Prostate gland (tissue), 2 donors: Measurements from ENCODE around the gene POT1.

Experiments used
- CTCF ChIP-seq, 4 experiments: fragments of 200-600 bp in 2 of 4; fragments of 450-650 bp in 2 of 4; sonication (generic) in 2 of 4; IDR thresholded peaks; 1 replicate in 3 of 4; 2 replicates in 1 of 4; pipeline ENCODE4 v1.5.1; 2016 to 2019; ENCODE audit warnings: antibody characterized with exemption in 4 of 4, mild to moderate bottlenecking in 2 of 4, moderate library complexity in 2 of 4
- POLR2A ChIP-seq: fragments of 450-650 bp; IDR thresholded peaks from one replicate; pipeline ENCODE4 v1.6.1; 2016; ENCODE audit warnings: antibody characterized with exemption, mild to moderate bottlenecking

- TF ChIP-seq CTCF (IDR thresholded peaks at IDR 0.05) = no peak
- no peak for TF ChIP-seq POLR2A
These were observed 26.5 kb upstream of the POT1 start for GRCh38 chr7:124956160-124956559.
